GM21717 (cell line): ENCODE data around the gene RFNG.

ENCODE experiments used
- ATAC-seq: cut with Tn5 transposase; IDR thresholded peaks from one replicate; pipeline ENCODE4 v1.9.1; 2021; ENCODE audit warnings: mild to moderate bottlenecking, moderate library complexity; ENCODE audit not compliant: unreplicated experiment

The RFNG gene

DNA sequence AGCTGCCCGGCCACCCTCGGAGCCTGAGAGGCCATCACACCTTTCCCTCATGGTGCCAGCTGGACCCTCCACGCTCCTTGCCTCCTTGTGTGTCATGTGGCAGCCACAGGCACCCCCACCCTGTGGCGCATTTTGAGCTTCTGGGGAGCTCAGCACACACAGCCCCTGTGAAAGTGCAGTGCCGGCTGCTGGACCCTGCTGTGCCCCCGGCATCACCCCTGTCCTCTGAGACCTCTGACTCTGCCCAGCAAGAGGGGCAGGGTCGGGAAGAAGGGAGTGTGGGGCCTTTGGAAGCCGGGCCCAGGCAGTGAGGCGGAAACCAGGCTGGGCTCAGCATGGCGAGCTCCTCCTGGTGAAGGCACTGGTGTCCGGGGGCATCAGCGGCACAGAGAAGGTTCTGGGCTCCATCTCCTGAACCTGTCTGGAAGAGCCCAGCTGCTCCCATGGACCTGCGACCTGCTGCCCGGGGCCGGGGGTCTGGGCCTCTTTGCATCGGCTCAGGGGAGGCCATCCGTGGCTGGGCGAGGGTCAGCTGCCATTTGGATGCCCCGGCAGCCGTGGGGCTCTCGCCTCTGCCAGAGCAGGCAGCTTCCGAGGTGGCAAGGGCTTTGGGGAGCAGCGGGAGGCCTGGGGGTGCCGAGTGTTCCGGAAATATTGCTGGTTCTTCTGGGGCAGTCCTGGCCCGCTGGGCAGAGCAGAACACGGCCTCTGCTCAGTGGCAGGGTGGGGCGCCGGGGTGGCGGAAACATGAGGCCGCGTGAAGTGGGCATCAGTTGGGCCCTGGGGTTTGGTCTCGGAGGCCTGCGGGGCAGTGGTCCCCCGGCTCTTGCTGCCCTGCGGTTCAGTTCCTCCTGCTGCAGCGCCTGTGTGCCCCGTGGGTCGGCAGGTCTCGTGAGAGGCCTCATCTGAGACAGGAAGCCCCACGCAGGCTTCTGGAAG is 46.8 kb downstream of the RFNG start:
- ATAC-seq, result no peak

DNA sequence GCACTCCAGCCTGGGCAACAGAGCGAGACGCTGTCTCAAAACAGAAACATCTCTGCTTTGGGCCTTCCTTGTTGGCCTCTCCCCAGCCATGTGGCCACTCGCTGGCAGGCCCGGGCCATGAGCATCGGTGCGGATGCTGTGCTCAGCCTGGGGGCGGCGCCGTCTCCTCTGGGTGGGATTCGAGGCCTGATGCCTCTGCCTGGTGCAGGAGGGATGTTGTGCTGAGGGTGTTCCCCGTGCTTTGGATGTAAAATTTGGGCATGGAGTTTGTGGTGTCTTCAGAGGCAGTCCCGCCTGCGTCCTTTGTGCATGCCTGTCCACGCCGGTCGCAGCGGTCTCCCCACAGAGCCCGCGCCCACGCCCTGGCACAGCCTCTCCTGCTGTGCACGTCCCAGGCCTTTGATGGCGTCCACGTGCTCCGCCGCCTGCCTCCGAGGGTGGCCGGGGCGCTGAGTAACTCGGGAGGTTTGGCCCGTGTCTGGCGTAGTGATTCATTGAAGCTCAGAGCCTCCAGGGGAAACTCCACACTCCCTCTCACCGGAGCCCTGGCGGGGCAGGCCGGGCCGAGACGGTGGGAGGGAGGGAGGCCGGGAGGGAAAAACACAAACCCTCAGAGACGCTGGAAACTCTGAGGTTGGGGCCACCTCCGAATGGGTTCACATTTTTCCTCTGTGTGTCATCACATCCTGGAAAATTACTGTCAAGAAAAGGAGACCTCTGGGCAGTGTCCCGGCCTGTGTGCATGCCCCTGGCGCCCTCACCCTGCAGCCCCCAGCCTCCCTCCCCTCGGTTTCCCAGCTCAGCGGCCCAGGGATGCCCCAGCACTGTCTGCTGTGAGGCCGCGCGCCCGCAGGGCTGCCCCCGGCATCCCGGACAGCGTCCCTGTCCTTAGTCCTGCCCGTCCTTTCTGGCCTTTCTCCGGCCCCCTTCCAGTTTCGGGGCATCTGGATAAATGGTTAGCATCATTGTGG is 47.9 kb downstream of the RFNG start:
- no peak for ATAC-seq

DNA sequence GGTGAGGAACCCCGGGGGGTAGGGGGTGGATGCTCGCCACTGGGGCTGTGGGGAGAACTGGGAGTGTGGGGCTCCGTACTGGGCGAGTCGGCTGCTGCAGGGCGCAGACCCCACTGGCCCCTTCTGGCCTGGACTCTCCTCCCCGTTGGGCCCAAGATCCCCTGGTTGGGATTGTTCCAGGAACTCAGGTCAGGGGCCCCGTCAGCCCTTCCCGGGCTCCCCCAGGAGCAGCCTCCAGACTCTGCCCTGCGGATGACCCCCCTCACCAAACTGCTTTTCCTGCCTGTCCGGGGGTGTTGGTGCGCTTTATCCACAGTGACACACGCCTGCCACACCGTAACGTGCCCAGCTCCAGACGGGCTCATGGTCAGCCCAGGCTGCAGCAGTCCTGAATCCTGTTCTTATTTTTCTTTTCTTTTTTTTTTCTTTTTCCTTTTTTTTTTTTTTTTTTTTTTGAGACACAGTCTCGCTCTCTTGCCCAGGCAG is 50.0 kb downstream of the RFNG start:
- no peak for ATAC-seq

DNA sequence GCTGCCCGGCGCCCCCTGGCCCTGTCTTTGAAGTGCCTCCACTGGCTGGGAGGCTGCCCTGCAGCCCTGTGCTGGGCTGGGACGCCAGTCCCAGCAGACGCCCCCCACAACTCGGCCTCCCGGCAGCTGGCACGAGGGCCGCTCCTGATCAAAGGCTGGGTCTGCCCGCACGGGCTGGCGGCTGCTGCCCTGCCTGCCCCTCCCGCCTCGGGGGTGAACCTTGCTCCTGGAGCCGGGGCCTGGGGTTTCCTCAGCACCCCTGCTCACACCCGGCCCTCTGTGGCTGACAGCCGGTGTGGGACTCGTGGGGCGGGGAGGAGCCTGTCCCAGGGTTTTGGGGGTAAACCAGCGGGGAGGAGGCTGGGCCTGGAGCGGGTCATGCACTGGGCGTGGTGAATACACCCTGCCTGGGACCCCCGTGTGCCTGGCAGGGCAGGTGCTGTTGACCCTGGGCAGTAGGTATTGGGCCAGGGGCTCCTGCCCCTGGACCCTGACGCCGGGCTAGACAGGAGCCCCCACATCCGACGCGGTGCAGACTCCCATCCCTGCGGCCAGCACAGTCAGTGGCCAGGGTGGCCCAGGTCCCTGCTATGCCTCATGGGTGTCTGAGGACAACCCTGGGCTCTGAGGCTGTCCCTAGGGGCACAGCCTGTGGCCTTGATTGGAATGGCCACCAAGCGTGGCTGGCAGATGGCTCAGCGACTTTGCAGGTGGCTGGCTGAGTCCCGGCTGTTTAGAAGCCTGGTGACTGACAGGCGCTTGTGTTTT is 50.6 kb downstream of the RFNG start:
- ATAC-seq, result no peak

GRCh38 chr17:81999976-82000802 is 51.4 kb downstream of the RFNG start:
- no peak for ATAC-seq

DNA sequence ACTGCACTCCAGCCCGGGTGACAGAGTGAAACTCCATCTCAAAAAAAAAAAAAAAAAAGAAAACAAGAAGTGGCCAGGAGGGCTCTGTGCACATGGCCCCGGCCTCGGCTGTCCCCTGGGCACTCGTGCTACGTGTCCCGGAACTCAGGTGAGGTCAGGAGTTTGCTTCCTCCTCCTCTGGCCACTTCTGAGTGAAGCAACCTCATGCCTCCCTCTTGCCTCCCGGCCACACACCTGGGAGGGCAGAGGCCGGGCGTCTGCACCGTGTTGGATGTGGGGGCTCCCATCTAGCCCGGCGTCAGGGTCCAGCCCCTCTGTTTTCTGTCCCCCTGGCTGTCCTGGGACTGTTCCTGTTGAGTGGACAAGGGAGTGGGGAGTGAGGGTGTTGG is 52.0 kb downstream of the RFNG start:
- ATAC-seq, result no peak

DNA sequence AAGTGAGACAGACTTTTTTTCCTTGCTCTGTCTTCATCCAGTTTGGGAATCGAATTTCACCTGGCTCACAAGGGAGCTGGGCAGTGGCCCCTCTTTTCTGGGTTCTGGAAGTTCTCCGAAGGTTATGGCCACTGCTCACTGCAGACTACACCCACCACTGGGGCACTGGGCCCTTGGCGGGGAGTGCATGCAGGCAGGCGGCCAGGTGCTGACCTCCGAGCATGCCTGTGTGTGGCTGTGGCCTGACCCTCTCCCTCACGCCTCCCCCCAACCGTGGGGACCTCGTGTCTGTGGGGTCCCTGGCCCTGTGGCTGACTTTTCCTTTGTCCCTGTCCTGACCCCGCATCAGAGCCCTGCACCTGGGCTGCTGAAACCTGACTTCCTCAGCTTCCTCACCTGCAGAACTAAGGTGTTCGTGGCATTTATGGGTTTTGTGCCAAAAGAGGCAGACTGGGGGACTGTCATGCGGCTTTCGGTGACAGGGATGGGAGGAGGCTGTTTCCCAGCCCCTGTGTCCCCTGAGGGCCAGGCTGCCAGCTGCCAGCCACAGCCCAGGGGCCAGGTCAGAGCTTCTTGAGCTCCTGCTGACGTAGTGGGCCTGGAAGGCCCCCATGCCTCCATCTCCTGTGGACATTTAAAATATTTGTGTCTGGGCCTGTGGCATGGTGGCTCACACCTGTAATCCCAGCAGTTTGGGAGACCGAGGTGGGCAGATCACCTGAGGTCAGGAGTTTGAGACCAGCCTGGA is 52.7 kb downstream of the RFNG start:
- ATAC-seq, result no peak

DNA sequence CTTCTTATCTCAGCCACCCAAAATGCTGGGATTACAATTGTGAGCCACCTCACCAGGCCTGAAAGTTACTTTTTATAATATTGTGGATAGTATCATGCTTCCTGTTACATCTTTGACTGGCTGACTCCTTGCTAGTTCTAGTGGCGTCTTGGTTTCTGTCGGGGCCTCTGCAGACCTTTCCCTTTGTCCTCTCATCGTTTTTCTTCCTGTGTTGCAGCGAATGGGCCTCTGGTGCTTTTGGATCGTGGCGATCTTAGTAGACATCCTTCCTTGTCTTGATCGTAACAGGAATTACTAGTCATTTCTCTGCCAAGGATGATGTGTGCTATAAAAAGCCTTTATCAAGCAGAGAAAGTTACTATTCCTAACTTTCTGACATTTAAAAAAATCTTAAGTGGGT is 53.4 kb downstream of the RFNG start:
- no peak for ATAC-seq
